Right cardiac atrium (tissue), 5 donors: ENCODE results near the gene NKAP. TPM values are rescaled to one million over a fixed set of nuclear protein-coding genes. Genes with fewer than 3 reads are reported as not detected.
"Not testable (repeated sequence)": the region's sequence is repeated elsewhere in the genome, so short reads cannot be mapped to it uniquely, and the experiment has no call there.

Experiments
- ATAC-seq, 2 donors: fragments of 200-7000 bp; cut with Tn5 transposase; one replicate each; pipeline versions ENCODE4 v1.8.0 to v1.9.1; 2020; ENCODE audit warnings: moderate library complexity in 2 of 2, mild to moderate bottlenecking in 1 of 2
- DNase-seq, 3 donors: peaks; one replicate each; pipeline ENCODE4 v3.0.0-alpha.2; 2020
- H3K27ac ChIP-seq: one replicate; pipeline ENCODE4 v1.5.1; 2013; ENCODE audit warnings: mild to moderate bottlenecking, low read length, control low read depth, moderate library complexity
- H3K27me3 ChIP-seq: one replicate; pipeline ENCODE4 v1.6.1; 2013; ENCODE audit not compliant: control insufficient read depth, insufficient read depth
- H3K4me1 ChIP-seq: one replicate; pipeline ENCODE4 v1.6.1; 2013; ENCODE audit warnings: low read length; ENCODE audit not compliant: control insufficient read depth, insufficient read depth
- H3K4me3 ChIP-seq: one replicate; pipeline ENCODE4 v1.5.1; 2013; ENCODE audit warnings: low read length, control low read depth
- H3K9me3 ChIP-seq: one replicate; pipeline ENCODE4 v1.6.1; 2013; ENCODE audit warnings: low read length; ENCODE audit not compliant: control insufficient read depth
- WGBS: extraction: QIAGEN DNeasy Blood & Tissue Kit; methylation state at CpG from one replicate; pipeline ENCODE4 v1.1.7; 2013; 5-methylcytosine and 5-hydroxymethylcytosine counted together
- intact Hi-C, 4 donors: fragments of 100-400 bp; cut with DNase I; formaldehyde crosslinking; loops; one replicate each; pipeline versions ENCODE4 v1.11.0 to v1.14.0; 2022 to 2023
- polyA plus RNA-seq: library from polyadenylated mRNA; stranded (reverse); fragments of 200-250 nt; gene quantifications from one replicate; pipeline ENCODE4 v1.2.3, GENCODE V29; 2013
- total RNA-seq, 4 donors: library from RNA; stranded (reverse); fragmentation: NEBNext Ultra II Directional; extraction: Animal tissue kit (Norgen Biotek cat#: 25700); gene quantifications; one replicate each; pipeline ENCODE4 v1.2.1, GENCODE V29; 2021
- donor health status: healthy with polysubstance abuse.
- donor health status: DM: no; HTN: yes; CAD: no.
- donor health status: DM: no; HTN: no; CAD: no.
- donor health status: DM: no; HTN: yes; CAD: no; lungs with severe emphysema.
- donor health status: DM: yes; HTN: yes; CAD: no.

The NKAP gene
- total and polyA plus RNA-seq, 5 donors = 5.4 to 7.3 (median 5.5) TPM

DNA sequence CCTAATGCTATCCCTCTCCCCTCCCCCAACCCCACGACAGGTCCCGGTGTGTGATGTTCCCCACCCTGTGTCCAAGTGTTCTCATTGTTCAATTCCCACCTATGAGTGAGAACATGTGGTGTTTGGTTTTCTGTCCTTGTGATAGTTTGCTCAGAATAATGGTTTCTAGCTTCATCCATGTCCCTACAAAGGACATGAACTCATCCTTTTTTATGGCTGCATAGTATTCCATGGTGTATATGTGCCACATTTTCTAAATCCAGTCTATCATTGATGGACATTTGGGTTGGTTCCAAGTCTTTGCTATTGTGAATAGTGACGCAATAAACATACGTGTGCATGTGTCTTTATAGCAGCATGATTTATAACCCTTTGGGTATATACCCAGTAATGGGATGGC is 33.6 kb upstream of the NKAP start:
- intact Hi-C loops, DNase-seq, H3K27me3 ChIP-seq, H3K27ac ChIP-seq, H3K9me3 ChIP-seq, ATAC-seq, H3K4me3 ChIP-seq, H3K4me1 ChIP-seq: not testable (repeated sequence)
- 95% methylated on average over 4 of the region's 4 CpGs for WGBS

DNA sequence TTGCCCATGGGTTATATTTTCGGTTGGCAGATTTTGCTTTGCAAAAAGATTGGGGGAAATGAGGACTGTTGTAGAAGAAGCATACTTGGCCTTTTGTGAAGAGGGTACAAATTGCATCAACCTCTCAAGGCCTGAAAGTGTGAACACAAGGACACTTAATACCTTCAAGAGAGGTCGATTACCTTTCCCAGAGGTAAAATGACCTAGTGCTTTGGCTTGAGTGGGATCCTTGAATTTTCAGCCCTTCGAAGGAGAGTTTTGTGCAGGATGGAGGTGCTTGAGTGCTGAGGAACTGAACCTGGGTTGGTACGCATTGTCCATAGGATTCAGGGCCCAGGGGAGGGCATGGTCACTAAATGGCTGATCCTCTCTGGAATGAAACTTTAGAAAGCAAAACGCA is 27.6 kb upstream of the NKAP start:
- H3K9me3 ChIP-seq = no peaks in the 10 kb centered on the region
- WGBS = 61% methylated on average over 5 of the region's 5 CpGs
- H3K27me3 ChIP-seq = no peaks in the 10 kb centered on the region
- ATAC-seq = no peak
- intact Hi-C loops = no loop called here
- H3K4me1 ChIP-seq = no peaks in the 10 kb centered on the region
- no peak for DNase-seq
- no peak overlapping the region for H3K27ac ChIP-seq
- H3K4me3 ChIP-seq = no peak overlapping the region

GRCh38 chrX:119970574-119970973 is 27.0 kb upstream of the NKAP start:
- ATAC-seq (no peak), DNase-seq (no peak)
- Histone ChIP-seq H3K27me3 (no peaks in the 10 kb centered on the region), H3K9me3 (no peaks in the 10 kb centered on the region), H3K27ac (no peak overlapping the region), H3K4me3 (no peak overlapping the region), H3K4me1 (no peaks in the 10 kb centered on the region)
- WGBS = 75% methylated on average over 6 of the region's 6 CpGs
- intact Hi-C loops = no loop called here

DNA sequence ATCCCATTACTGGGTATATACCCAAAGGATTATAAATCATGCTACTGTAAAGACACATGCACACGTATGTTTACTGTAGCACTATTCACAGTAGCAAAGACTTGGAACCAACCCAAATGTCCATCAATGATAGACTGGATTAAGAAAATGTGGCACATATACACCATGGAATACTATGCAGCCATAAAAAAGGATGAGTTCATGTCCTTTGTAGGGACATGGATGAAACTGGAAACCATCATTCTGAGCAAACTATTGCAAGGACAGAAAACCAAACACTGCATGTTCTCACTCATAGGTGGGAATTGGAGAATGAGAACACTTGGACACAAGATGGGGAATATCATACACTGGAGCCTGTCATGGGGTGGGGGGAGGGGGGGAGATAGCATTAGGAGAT is 23.3 kb upstream of the NKAP start:
- intact Hi-C loops, H3K27ac ChIP-seq, H3K4me3 ChIP-seq, H3K27me3 ChIP-seq, ATAC-seq, H3K9me3 ChIP-seq, DNase-seq, H3K4me1 ChIP-seq: not testable (repeated sequence)
- 100% methylated on average over 1 of the region's 1 CpG for WGBS

DNA sequence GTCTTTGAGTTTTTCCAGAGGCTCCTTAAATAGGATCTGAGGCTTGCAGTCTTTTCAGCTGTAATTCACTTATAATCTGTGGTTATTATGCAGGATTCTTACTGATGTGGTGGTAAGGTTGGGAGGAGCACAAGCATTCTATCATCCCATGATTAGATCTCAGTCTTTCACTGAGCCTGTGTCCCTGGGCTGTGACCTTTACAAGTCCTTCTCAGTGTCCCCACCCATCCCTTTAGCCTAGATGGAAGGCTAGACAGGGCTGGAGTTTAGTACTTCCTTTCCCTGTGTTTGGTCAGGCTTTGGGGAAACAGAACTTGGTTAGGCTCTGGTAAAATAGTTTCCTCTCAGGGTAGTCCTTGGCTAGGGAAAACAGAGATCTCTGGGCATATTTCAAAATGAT is 17.1 kb upstream of the NKAP start:
- Histone ChIP-seq H3K27ac (no peak overlapping the region), H3K4me1 (no peaks in the 10 kb centered on the region), H3K9me3 (no peaks in the 10 kb centered on the region), H3K27me3 (no peaks in the 10 kb centered on the region), H3K4me3 (no peak overlapping the region)
- DNase-seq = no peak
- no peak for ATAC-seq
- intact Hi-C loops = no loop called here

GRCh38 chrX:119955807-119956570 is 12.4 kb upstream of the NKAP start:
- ATAC-seq, H3K9me3 ChIP-seq, H3K27ac ChIP-seq, intact Hi-C loops, H3K4me3 ChIP-seq, H3K27me3 ChIP-seq, H3K4me1 ChIP-seq: not testable (repeated sequence)
- WGBS = 84% methylated on average over 21 of the region's 21 CpGs
- DNase-seq = peak in 1 of 3 donors; percentile 48

GRCh38 chrX:119954374-119954773 is 10.8 kb upstream of the NKAP start:
- no peak overlapping the region for H3K27ac ChIP-seq
- H3K4me3 ChIP-seq = no peak overlapping the region
- no peaks in the 10 kb centered on the region for H3K27me3 ChIP-seq
- H3K4me1 ChIP-seq = no peaks in the 10 kb centered on the region
- WGBS = 73% methylated on average over 3 of the region's 3 CpGs
- H3K9me3 ChIP-seq = no peaks in the 10 kb centered on the region
- ATAC-seq = no peak
- intact Hi-C loops = no loop called here
- no peak for DNase-seq

DNA sequence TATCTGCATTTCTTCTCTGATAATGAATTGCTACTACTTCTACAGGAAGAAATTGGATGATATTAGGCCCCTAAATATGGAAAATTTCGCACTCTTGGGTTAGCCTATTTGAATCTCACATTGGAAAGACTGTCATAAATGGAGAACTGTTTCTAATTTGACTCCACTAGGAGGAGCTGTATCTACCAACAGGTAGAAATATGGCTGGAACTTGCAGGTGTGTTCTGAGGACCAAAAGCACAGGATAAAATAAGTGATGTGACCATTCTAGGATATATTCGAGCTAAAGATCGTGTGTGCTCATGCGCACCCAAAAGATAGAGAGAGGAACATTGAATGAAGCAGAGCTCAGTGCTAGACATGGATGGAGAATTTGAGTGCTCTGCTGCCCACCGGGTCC is 4.8 kb upstream of the NKAP start:
- DNase-seq (no peak), ATAC-seq (no peak)
- Histone ChIP-seq H3K27ac (no peak overlapping the region), H3K27me3 (no peaks in the 10 kb centered on the region), H3K4me3 (no peak overlapping the region), H3K4me1 (no peaks in the 10 kb centered on the region), H3K9me3 (no peaks in the 10 kb centered on the region)
- WGBS = 75% methylated on average over 5 of the region's 5 CpGs
- intact Hi-C loops = no loop called here

DNA sequence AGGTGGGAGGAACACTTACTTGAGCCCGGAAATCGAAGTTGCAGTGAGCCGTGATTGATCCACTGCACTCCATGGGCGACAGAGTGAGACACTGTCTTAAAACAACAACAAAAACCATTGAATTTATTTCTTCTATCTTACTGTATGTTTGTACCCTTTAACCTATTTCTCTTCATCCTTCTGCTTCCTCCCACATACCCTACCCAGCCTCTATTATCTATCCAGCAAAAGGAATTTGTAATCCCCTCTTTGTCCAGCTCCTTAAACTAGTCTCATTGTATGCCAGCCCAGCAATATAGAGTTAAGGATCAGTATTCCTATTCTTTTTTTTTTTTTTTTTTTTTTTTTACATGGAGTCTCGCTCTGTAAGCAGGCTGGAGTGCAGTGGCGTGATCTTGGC is 1.9 kb upstream of the NKAP start:
- H3K27ac ChIP-seq = no peak overlapping the region
- WGBS = 74% methylated on average over 6 of the region's 6 CpGs
- no peaks in the 10 kb centered on the region for H3K27me3 ChIP-seq
- H3K9me3 ChIP-seq = no peaks in the 10 kb centered on the region
- DNase-seq = no peak
- no peak overlapping the region for H3K4me3 ChIP-seq
- ATAC-seq = no peak
- intact Hi-C loops = no loop called here
- peaks cover 3% of the 10 kb centered on the region for H3K4me1 ChIP-seq

- ATAC-seq (no peak), DNase-seq (no peak)
- Histone ChIP-seq H3K9me3 (no peaks in the 10 kb centered on the region), H3K4me3 (peak overlapping the region; percentile 71), H3K27me3 (no peaks in the 10 kb centered on the region), H3K27ac (peak overlapping the region; percentile 94), H3K4me1 (peaks cover 3% of the 10 kb centered on the region)
- intact Hi-C loops = no loop called here
- WGBS = under 1% methylated on average over 14 of the region's 14 CpGs
These were observed 743 bp downstream of the NKAP start for GRCh38 chrX:119942831-119943184.

DNA sequence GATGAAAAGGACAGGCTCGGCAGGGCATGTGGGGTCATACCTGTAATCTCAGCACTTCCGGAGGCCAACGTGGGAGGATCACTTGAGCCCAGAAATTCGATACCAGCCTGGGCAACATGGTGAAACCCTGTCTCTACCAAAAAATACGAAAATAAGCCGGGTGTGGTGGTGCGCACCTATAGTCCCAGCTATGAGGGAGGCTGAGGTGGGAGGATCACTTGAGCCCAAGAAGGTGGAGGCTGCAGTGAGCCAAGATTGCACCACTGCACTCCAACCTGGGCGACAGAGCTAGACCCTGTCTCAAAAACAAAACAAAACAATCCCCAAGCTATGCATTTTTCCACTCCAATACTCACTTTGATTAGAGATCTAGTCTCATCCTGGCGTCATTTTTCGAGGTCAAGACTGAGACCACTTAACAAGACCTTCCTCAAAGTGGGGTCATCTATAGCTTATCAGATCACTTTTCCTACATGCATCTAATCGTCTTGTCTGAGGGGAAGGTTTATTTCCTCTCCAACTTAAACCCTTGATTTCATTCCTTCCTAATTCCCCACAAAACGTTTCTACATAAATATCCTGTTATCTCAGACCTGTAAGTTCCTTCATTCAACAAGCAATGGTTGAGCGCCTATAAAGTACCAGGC is 1.3 kb downstream of the NKAP start:
- intact Hi-C loops = no loop called here
- WGBS = 49% methylated on average over 13 of the region's 13 CpGs
- no peak for DNase-seq

More for the DNA sequence above, 1.3 kb downstream of the NKAP start:
- Histone ChIP-seq H3K9me3 (no peaks in the 10 kb centered on the region), H3K4me3 (peak overlapping the region; percentile 71), H3K27ac (no peak overlapping the region), H3K27me3 (no peaks in the 10 kb centered on the region), H3K4me1 (peaks cover 3% of the 10 kb centered on the region)
- no peak for ATAC-seq
